SK-N-SH treated with all-trans-retinoic acid at 6 μM for 48 hours (cell line): Measurements from ENCODE around the gene RBM18.
A peak's percentile ranks its signal among the peaks of the same experiment; 100 is the strongest.

Experiments used
- ATAC-seq: fragments of 200-7000 bp; cut with Tn5 transposase; 3 replicates; pipeline ENCODE4 v1.9.1; 2020; ENCODE audit warnings: mild to moderate bottlenecking, moderate library complexity
- ARNTL ChIP-seq: fragments of 450-650 bp; formaldehyde crosslinking; IDR thresholded peaks from 2 replicates; pipeline ENCODE4 v1.5.0; 2020; ENCODE audit warnings: low read depth, mild to moderate bottlenecking, moderate library complexity, borderline replicate concordance
- BACH2 ChIP-seq: fragments of 250-450 bp; sonication (Bioruptor Pico); IDR thresholded peaks from 2 replicates; pipeline ENCODE4 v1.9.0; 2021; ENCODE audit warnings: mild to moderate bottlenecking, borderline replicate concordance
- CSDC2 ChIP-seq: fragments of 250-450 bp; sonication (Bioruptor Pico); IDR thresholded peaks from 2 replicates; pipeline ENCODE4 v1.5.0; 2020; ENCODE audit warnings: mild to moderate bottlenecking, moderate library complexity
- ESRRG ChIP-seq: fragments of 250-450 bp; sonication (Bioruptor Pico); IDR thresholded peaks from 2 replicates; pipeline ENCODE4 v1.6.1; 2021; ENCODE audit warnings: mild to moderate bottlenecking
- GLIS3 ChIP-seq: fragments of 250-450 bp; sonication (Bioruptor Pico); IDR thresholded peaks from 2 replicates; pipeline ENCODE4 v1.5.0; 2020; ENCODE audit warnings: mild to moderate bottlenecking, moderate library complexity
- ISL1 ChIP-seq: fragments of 250-450 bp; sonication (Bioruptor Pico); IDR thresholded peaks from 2 replicates; pipeline ENCODE4 v2.1.2; 2022; ENCODE audit warnings: mild to moderate bottlenecking, moderate library complexity
- PPARA ChIP-seq: fragments of 250-450 bp; sonication (Bioruptor Pico); IDR thresholded peaks from 2 replicates; pipeline ENCODE4 v1.5.0; 2020; ENCODE audit warnings: mild to moderate bottlenecking, borderline replicate concordance
- TCF4 ChIP-seq: fragments of 250-450 bp; sonication (Bioruptor Pico); IDR thresholded peaks from 2 replicates; pipeline ENCODE4 v1.8.0; 2021; ENCODE audit warnings: mild to moderate bottlenecking, moderate library complexity, borderline replicate concordance
- TOX ChIP-seq: fragments of 250-450 bp; sonication (Bioruptor Pico); IDR thresholded peaks from 2 replicates; pipeline ENCODE4 v1.8.0; 2021; ENCODE audit warnings: mild to moderate bottlenecking, moderate library complexity, borderline replicate concordance
- ZC3H10 ChIP-seq: fragments of 250-450 bp; sonication (Bioruptor Pico); IDR thresholded peaks from 2 replicates; pipeline ENCODE4 v1.5.1; 2021; ENCODE audit warnings: mild to moderate bottlenecking, moderate library complexity
- ZFP30 ChIP-seq: fragments of 450-650 bp; formaldehyde crosslinking; IDR thresholded peaks from 2 replicates; pipeline ENCODE4 v1.5.0; 2022; ENCODE audit warnings: mild to moderate bottlenecking, moderate library complexity
- ZNF565 ChIP-seq: fragments of 450-650 bp; formaldehyde crosslinking; conservative IDR thresholded peaks from 2 replicates; pipeline ENCODE4 v1.5.0; 2020; ENCODE audit warnings: low read depth, mild to moderate bottlenecking, moderate library complexity
- ZNF70 ChIP-seq: fragments of 450-650 bp; formaldehyde crosslinking; IDR thresholded peaks from 2 replicates; pipeline ENCODE4 v1.5.0; 2020; ENCODE audit warnings: mild to moderate bottlenecking, moderate library complexity
- ZNF8 ChIP-seq: fragments of 450-650 bp; formaldehyde crosslinking; IDR thresholded peaks from 2 replicates; pipeline ENCODE4 v1.5.0; 2020; ENCODE audit warnings: mild to moderate bottlenecking, moderate library complexity
- TF ChIP-seq, protein P1 (sequence below): fragments of 250-450 bp; sonication (Bioruptor Pico); IDR thresholded peaks from 2 replicates; pipeline ENCODE4 v1.8.0; 2020; ENCODE audit warnings: mild to moderate bottlenecking, moderate library complexity, borderline replicate concordance
- TF ChIP-seq, protein P2 (sequence below): fragments of 250-450 bp; sonication (Bioruptor Pico); IDR thresholded peaks from 2 replicates; pipeline ENCODE4 v1.5.1; 2021; ENCODE audit warnings: mild to moderate bottlenecking, moderate library complexity
- TF ChIP-seq, protein P3 (sequence below): fragments of 250-450 bp; sonication (Bioruptor Pico); IDR thresholded peaks from 2 replicates; pipeline ENCODE4 v1.8.0; 2021; ENCODE audit warnings: low read depth, mild to moderate bottlenecking, moderate library complexity, borderline replicate concordance
- TF ChIP-seq, protein P4 (sequence below): fragments of 250-450 bp; sonication (Bioruptor Pico); IDR thresholded peaks from 2 replicates; pipeline ENCODE4 v1.5.0; 2020; ENCODE audit warnings: mild to moderate bottlenecking, moderate library complexity
- TF ChIP-seq, protein P5 (sequence below): fragments of 250-450 bp; sonication (Bioruptor Pico); IDR thresholded peaks from 2 replicates; pipeline ENCODE4 v1.5.1; 2020; ENCODE audit warnings: low read depth, mild to moderate bottlenecking, moderate library complexity

Gene RBM18

DNA sequence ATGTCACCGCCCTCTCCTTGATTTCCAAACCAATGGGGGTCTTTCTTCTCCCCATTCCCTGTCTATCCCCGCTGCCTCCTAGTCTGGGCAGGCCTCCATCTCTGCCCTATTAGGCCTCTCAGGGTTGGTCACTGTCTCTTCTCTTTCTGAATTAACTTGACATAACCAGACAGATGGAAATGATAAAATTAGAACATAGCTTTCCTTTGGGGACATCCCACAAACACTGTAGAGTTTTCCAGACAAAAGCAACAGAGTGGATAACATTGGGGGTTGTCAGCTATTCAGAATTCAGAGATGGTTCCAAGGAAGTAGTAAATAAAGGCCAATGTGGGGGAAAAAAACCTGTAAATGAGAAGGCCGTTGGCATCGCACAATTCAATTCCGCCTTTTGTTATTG is 60.6 kb downstream of the RBM18 start:
- ATAC-seq, result peak; percentile 55
- TF ChIP-seq ZC3H10 (CRISPR knock-in tag) (no peak), CSDC2 (CRISPR knock-in tag) (no peak), PPARA (CRISPR knock-in tag) (no peak)
- TF ChIP-seq, protein P1, sequence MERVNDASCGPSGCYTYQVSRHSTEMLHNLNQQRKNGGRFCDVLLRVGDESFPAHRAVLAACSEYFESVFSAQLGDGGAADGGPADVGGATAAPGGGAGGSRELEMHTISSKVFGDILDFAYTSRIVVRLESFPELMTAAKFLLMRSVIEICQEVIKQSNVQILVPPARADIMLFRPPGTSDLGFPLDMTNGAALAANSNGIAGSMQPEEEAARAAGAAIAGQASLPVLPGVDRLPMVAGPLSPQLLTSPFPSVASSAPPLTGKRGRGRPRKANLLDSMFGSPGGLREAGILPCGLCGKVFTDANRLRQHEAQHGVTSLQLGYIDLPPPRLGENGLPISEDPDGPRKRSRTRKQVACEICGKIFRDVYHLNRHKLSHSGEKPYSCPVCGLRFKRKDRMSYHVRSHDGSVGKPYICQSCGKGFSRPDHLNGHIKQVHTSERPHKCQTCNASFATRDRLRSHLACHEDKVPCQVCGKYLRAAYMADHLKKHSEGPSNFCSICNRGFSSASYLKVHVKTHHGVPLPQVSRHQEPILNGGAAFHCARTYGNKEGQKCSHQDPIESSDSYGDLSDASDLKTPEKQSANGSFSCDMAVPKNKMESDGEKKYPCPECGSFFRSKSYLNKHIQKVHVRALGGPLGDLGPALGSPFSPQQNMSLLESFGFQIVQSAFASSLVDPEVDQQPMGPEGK, result no peak
- TF ChIP-seq, protein P2, sequence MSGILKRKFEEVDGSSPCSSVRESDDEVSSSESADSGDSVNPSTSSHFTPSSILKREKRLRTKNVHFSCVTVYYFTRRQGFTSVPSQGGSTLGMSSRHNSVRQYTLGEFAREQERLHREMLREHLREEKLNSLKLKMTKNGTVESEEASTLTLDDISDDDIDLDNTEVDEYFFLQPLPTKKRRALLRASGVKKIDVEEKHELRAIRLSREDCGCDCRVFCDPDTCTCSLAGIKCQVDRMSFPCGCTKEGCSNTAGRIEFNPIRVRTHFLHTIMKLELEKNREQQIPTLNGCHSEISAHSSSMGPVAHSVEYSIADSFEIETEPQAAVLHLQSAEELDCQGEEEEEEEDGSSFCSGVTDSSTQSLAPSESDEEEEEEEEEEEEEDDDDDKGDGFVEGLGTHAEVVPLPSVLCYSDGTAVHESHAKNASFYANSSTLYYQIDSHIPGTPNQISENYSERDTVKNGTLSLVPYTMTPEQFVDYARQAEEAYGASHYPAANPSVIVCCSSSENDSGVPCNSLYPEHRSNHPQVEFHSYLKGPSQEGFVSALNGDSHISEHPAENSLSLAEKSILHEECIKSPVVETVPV, result no peak

DNA sequence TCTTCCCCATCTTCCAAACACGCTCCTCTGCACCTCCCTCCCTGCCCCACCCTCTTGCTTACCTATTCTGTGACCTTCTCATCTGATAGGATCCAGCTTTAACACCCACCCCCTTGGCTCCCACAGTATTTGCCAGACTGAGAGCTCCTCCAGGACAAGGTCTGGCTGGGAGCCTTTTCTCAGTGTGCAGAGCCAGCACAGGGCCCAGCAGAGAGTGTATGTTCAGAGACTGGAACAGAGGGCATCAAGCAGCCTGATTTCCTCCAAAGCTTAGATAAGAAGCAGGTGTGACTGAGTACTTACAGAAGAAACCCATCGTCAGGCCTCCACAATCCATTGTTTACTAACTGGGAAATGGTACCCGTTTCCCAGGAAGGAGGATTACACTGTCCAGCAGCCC is 62.5 kb downstream of the RBM18 start:
- no peak; the same call in 1 of the 3 replicates for ATAC-seq
- TF ChIP-seq, protein P3, sequence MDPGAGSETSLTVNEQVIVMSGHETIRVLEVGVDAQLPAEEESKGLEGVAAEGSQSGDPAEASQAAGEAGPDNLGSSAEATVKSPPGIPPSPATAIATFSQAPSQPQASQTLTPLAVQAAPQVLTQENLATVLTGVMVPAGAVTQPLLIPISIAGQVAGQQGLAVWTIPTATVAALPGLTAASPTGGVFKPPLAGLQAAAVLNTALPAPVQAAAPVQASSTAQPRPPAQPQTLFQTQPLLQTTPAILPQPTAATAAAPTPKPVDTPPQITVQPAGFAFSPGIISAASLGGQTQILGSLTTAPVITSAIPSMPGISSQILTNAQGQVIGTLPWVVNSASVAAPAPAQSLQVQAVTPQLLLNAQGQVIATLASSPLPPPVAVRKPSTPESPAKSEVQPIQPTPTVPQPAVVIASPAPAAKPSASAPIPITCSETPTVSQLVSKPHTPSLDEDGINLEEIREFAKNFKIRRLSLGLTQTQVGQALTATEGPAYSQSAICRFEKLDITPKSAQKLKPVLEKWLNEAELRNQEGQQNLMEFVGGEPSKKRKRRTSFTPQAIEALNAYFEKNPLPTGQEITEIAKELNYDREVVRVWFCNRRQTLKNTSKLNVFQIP (CRISPR knock-in tag), result no peak
- TF ChIP-seq, protein P2, result no peak
- TF ChIP-seq ARNTL (CRISPR knock-in tag) (no peak), GLIS3 (CRISPR knock-in tag) (no peak), ISL1 (no peak), ZC3H10 (CRISPR knock-in tag) (no peak), CSDC2 (CRISPR knock-in tag) (no peak), TOX (CRISPR knock-in tag) (no peak), ESRRG (no peak)
- TF ChIP-seq, protein P4, sequence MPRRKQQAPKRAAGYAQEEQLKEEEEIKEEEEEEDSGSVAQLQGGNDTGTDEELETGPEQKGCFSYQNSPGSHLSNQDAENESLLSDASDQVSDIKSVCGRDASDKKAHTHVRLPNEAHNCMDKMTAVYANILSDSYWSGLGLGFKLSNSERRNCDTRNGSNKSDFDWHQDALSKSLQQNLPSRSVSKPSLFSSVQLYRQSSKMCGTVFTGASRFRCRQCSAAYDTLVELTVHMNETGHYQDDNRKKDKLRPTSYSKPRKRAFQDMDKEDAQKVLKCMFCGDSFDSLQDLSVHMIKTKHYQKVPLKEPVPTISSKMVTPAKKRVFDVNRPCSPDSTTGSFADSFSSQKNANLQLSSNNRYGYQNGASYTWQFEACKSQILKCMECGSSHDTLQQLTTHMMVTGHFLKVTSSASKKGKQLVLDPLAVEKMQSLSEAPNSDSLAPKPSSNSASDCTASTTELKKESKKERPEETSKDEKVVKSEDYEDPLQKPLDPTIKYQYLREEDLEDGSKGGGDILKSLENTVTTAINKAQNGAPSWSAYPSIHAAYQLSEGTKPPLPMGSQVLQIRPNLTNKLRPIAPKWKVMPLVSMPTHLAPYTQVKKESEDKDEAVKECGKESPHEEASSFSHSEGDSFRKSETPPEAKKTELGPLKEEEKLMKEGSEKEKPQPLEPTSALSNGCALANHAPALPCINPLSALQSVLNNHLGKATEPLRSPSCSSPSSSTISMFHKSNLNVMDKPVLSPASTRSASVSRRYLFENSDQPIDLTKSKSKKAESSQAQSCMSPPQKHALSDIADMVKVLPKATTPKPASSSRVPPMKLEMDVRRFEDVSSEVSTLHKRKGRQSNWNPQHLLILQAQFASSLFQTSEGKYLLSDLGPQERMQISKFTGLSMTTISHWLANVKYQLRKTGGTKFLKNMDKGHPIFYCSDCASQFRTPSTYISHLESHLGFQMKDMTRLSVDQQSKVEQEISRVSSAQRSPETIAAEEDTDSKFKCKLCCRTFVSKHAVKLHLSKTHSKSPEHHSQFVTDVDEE, result no peak
- TF ChIP-seq, protein P5, sequence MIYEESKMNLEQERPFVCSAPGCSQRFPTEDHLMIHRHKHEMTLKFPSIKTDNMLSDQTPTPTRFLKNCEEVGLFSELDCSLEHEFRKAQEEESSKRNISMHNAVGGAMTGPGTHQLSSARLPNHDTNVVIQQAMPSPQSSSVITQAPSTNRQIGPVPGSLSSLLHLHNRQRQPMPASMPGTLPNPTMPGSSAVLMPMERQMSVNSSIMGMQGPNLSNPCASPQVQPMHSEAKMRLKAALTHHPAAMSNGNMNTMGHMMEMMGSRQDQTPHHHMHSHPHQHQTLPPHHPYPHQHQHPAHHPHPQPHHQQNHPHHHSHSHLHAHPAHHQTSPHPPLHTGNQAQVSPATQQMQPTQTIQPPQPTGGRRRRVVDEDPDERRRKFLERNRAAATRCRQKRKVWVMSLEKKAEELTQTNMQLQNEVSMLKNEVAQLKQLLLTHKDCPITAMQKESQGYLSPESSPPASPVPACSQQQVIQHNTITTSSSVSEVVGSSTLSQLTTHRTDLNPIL (CRISPR knock-in tag), result no peak

DNA sequence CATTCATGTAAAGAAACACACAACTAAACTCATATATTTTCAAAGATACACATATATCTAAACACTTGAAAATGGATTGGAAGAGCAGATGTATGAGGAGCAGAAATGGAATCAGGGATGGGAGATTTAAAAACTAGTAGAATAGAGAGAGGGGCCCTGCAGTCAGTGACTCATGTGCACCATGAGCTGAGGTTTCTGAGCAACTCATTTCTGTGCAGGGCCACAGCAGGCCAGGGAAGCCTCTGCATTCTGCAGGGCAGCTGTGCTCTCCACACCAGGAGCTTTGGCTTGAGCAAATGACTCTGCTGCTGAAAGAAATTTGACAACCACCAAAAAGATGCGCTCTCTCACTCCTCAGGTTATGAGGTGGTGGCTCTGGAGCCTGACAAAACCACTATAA is 63.0 kb downstream of the RBM18 start:
- TF ChIP-seq TCF4 (no peak), ZNF70 (CRISPR knock-in tag) (no peak), ZNF8 (no peak), ARNTL (CRISPR knock-in tag) (no peak), TOX (CRISPR knock-in tag) (no peak), ZC3H10 (CRISPR knock-in tag) (no peak), ZFP30 (CRISPR knock-in tag) (no peak), CSDC2 (CRISPR knock-in tag) (no peak), PPARA (CRISPR knock-in tag) (no peak), BACH2 (CRISPR knock-in tag) (no peak), ZNF565 (CRISPR knock-in tag) (no peak), ESRRG (no peak)
- TF ChIP-seq, protein P2, result no peak
- TF ChIP-seq, protein P4, result no peak
- TF ChIP-seq, protein P3 (CRISPR knock-in tag), result no peak
- TF ChIP-seq, all 23 proteins: peak for 0
- ATAC-seq, result peak; percentile 56
